GM19023 (cell line): ENCODE measurements around the gene NECAB3.

ENCODE experiments used
- ATAC-seq: cut with Tn5 transposase; IDR thresholded peaks from one replicate; pipeline ENCODE4 v1.9.1; 2021; ENCODE audit warnings: mild to moderate bottlenecking, moderate library complexity; ENCODE audit not compliant: unreplicated experiment

Gene NECAB3

GRCh38 chr20:33666293-33667244 lies 7.7 kb downstream of the NECAB3 start, which contains the start of gene ACTL10:
ACTL10 (plus strand) TSS chr20:33666943; CDS start chr20:33667498, 555 bp downstream.
- ATAC-seq = peak; percentile 62

- no peak for ATAC-seq
These were observed 9.5 kb downstream of the NECAB3 start for GRCh38 chr20:33664762-33665144.

- ATAC-seq = no peak
These were observed 10.0 kb downstream of the NECAB3 start for GRCh38 chr20:33664085-33664761.

- peak; percentile 45 for ATAC-seq
These were observed 10.8 kb downstream of the NECAB3 start for GRCh38 chr20:33663161-33664084.

GRCh38 chr20:33662172-33662571 lies 12.1 kb downstream of the NECAB3 start, which contains the start of gene C20orf144:
C20orf144 (plus strand) TSS chr20:33662327; CDS start chr20:33662346, 19 bp downstream.
- ATAC-seq = no peak

- ATAC-seq = no peak
These were observed 13.6 kb downstream of the NECAB3 start for GRCh38 chr20:33660685-33661058.

GRCh38 chr20:33660035-33660684 lies 14.1 kb downstream of the NECAB3 start:
- ATAC-seq = no peak

- no peak for ATAC-seq
These were observed 14.7 kb downstream of the NECAB3 start for GRCh38 chr20:33659341-33660034.

- ATAC-seq = no peak
These were observed 15.3 kb downstream of the NECAB3 start for GRCh38 chr20:33658929-33659328.

GRCh38 chr20:33658510-33658909 lies 15.7 kb downstream of the NECAB3 start:
- ATAC-seq = no peak

- no peak for ATAC-seq
These were observed 16.5 kb downstream of the NECAB3 start for GRCh38 chr20:33657704-33658095.

GRCh38 chr20:33656783-33657703 lies 17.2 kb downstream of the NECAB3 start:
- ATAC-seq = no peak

GRCh38 chr20:33656010-33656782 lies 18.0 kb downstream of the NECAB3 start:
- no peak for ATAC-seq

GRCh38 chr20:33655164-33655563 lies 19.1 kb downstream of the NECAB3 start:
- ATAC-seq = no peak

GRCh38 chr20:33654680-33655161 lies 19.5 kb downstream of the NECAB3 start:
- ATAC-seq = no peak

GRCh38 chr20:33653900-33654596 lies 20.2 kb downstream of the NECAB3 start:
- ATAC-seq = no peak
